ENCODE results near the gene ADM. TPM values are rescaled to one million over a fixed set of nuclear protein-coding genes. Genes with fewer than 3 reads are reported as not detected.

Gene ADM
- total RNA-seq, 4 donors from 2014 or later = 8.0 to 69.1 (median 20.5) TPM

DNA sequence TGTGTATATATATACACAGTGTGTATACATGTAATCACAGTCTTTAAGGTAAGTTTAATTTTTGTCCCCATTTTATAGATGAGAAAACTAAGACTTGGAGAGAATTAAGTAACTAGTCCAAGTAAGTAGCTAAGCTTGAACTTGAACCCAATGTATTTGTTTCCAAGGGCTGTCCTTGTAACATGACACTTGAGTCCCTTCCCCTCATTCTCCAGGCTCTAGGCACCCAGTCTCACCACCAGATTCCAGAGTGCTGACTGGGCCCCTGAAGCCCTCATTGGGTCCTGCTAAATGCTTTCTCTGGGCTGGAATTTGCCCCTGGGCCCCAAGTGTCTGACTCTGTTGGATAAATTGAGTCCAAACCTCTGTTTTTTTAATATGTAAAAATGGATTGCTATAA, 45.5 kb downstream of the ADM start:
- TF ChIP-seq, protein P1, sequence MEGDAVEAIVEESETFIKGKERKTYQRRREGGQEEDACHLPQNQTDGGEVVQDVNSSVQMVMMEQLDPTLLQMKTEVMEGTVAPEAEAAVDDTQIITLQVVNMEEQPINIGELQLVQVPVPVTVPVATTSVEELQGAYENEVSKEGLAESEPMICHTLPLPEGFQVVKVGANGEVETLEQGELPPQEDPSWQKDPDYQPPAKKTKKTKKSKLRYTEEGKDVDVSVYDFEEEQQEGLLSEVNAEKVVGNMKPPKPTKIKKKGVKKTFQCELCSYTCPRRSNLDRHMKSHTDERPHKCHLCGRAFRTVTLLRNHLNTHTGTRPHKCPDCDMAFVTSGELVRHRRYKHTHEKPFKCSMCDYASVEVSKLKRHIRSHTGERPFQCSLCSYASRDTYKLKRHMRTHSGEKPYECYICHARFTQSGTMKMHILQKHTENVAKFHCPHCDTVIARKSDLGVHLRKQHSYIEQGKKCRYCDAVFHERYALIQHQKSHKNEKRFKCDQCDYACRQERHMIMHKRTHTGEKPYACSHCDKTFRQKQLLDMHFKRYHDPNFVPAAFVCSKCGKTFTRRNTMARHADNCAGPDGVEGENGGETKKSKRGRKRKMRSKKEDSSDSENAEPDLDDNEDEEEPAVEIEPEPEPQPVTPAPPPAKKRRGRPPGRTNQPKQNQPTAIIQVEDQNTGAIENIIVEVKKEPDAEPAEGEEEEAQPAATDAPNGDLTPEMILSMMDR (IDR thresholded peaks at IDR 0.05) = no peak
- no peak for TF ChIP-seq POLR2A (IDR thresholded peaks at IDR 0.05)
- no peak overlapping the region for H3K4me3 ChIP-seq (replicated peaks in 1 of 3)
- DNase-seq = no peak
- no peaks in the 10 kb centered on the region for H3K9me3 ChIP-seq
- peaks cover 0 to 12% of the 10 kb centered on the region in 2 donors for H3K4me1 ChIP-seq
- intact Hi-C loops (cut with DNase I) = no loop called here
- no peaks in the 10 kb centered on the region for H3K36me3 ChIP-seq
- no peaks in the 10 kb centered on the region for H3K27me3 ChIP-seq
- H3K27ac ChIP-seq = no peak overlapping the region

DNA sequence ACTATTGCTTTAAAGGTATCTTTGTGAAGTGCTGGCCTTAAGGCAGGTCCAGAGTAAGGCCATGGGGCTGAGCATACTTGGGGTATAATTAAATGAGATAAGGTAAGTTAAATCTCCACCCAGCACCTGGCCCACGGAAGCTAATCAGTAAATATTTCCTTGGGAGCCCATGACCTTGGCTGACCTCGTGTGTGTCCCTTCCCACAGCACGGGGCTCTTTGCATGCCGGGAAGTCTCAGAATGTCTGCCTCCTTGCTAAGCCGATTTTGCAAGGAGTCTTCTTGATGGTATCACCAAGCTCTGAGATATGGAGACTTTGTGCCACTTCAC, 46.5 kb downstream of the ADM start:
- TF ChIP-seq, protein P1 (IDR thresholded peaks at IDR 0.05) = no peak
- no peak for TF ChIP-seq POLR2A (IDR thresholded peaks at IDR 0.05)
- Histone ChIP-seq H3K27me3 (no peaks in the 10 kb centered on the region), H3K4me1 (peaks cover 0 to 12% of the 10 kb centered on the region in 2 donors), H3K36me3 (no peaks in the 10 kb centered on the region), H3K9me3 (no peaks in the 10 kb centered on the region), H3K27ac (peak overlapping the region; percentile 26 to 66 (median 35)), H3K4me3 (replicated peaks in 1 of 3) (no peak overlapping the region)
- intact Hi-C loops (cut with DNase I) = no loop called here
- WGBS, 2 donors = 20 to 25% methylated on average over 5 of the region's 5 CpGs
- DNase-seq = no peak

- WGBS, 2 donors = 58 to 62% methylated on average over 20 of the region's 20 CpGs
These were observed 47.1 kb downstream of the ADM start for GRCh38 chr11:10351765-10352641.

GRCh38 chr11:10352921-10353550, 48.2 kb downstream of the ADM start:
- no peaks in the 10 kb centered on the region for H3K36me3 ChIP-seq
- no peak for TF ChIP-seq POLR2A (IDR thresholded peaks at IDR 0.05)
- TF ChIP-seq, protein P1 (IDR thresholded peaks at IDR 0.05) = no peak
- peak overlapping the region in 1 of 3 donors; percentile 66 for H3K27ac ChIP-seq
- WGBS, 2 donors = 91 to 95% methylated on average over 5 of the region's 5 CpGs
- H3K4me3 ChIP-seq (replicated peaks in 1 of 3) = no peak overlapping the region
- peaks cover 0 to 12% of the 10 kb centered on the region in 2 donors for H3K4me1 ChIP-seq
- H3K9me3 ChIP-seq = no peaks in the 10 kb centered on the region
- no peaks in the 10 kb centered on the region for H3K27me3 ChIP-seq
- no peak for DNase-seq
- intact Hi-C loops (cut with DNase I) = no loop called here

More at GRCh38 chr11:10351765-10352641, 47.1 kb downstream of the ADM start:
- intact Hi-C loops (cut with DNase I) = no loop called here
- H3K9me3 ChIP-seq = no peaks in the 10 kb centered on the region
- no peak overlapping the region for H3K4me3 ChIP-seq (replicated peaks in 1 of 3)
- peaks cover 0 to 12% of the 10 kb centered on the region in 2 donors for H3K4me1 ChIP-seq
- TF ChIP-seq, protein P1 (IDR thresholded peaks at IDR 0.05) = no peak
- no peak for TF ChIP-seq POLR2A (IDR thresholded peaks at IDR 0.05)
- peak; percentile 54 to 60 for DNase-seq
- no peaks in the 10 kb centered on the region for H3K36me3 ChIP-seq
- no peaks in the 10 kb centered on the region for H3K27me3 ChIP-seq
- peak overlapping the region; percentile 26 to 66 (median 35) for H3K27ac ChIP-seq

DNA sequence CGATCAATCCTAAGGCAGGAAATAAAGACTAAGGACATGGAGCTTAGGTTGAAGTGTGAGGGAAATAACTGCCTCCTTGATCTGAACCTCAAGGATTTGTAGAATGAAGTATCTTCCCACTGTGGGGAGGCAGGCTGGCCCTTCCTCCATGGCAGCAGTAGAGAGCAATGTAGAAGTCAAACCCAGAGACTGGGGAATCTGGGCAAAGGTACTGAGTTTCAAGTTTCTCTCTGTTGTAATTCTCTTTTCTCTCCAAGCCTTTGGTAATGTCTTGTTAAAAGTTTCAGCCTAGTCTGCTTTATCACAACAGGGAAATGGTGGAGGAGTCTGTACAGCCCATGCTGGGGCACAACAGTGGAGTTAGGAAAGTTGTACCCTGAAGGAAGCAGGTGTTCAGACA, 49.5 kb downstream of the ADM start:
- WGBS, 2 donors = 84 to 88% methylated on average over 1 of the region's 1 CpG
- Histone ChIP-seq H3K36me3 (no peaks in the 10 kb centered on the region), H3K4me1 (peaks cover 0 to 12% of the 10 kb centered on the region in 2 donors), H3K9me3 (no peaks in the 10 kb centered on the region), H3K27ac (no peak overlapping the region), H3K27me3 (no peaks in the 10 kb centered on the region), H3K4me3 (replicated peaks in 1 of 3) (no peak overlapping the region)
- intact Hi-C loops (cut with DNase I) = no loop called here
- no peak for TF ChIP-seq POLR2A (IDR thresholded peaks at IDR 0.05)
- TF ChIP-seq, protein P1 (IDR thresholded peaks at IDR 0.05) = no peak
- no peak for DNase-seq

Data from thyroid gland (tissue), 4 donors.